ENCODE data around the gene HTR3E.
"Not testable (repeated sequence)": the region's sequence is repeated elsewhere in the genome, so short reads cannot be mapped to it uniquely, and the experiment has no call there.

HTR3E gene

DNA sequence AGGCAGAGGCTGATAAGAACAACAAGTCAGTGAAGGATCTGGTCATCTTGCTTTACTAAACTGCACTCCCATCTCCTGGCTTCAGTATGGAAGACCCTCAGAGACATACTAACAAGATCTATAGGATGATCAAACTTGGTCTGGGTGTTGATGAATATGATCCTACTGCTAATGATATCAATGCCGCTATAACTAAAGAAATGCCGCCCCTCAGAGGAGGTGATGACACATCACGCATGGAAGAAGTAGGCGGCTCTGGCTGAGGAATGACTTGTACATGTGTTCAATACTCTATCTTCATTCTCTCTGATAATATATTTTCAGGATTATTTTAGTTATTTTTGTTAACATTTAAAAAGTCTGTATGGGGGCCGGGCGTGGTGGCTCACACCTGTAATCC, 20.8 kb downstream of the HTR3E start:
- DNase-seq, result no peak

DNA sequence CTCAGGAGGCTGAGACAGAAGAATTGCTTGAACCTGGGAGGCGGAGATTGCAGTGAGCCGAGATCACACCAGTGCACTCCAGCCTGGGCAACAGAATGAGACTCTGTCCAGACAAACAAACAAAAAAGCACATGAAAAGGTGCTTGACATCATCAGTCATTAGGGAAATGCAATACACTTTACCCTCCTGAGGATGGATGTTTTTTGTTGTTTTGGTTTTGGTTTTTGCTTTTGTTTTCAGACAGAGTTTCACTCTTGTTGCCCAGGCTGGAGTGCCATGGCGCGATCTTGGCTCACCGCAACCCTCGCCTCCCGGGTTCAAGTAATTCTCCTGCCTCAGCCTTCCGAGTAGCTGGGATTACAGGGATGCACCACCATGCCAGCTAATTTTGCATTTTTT, 24.2 kb downstream of the HTR3E start:
- DNase-seq, result not testable (repeated sequence)

DNA sequence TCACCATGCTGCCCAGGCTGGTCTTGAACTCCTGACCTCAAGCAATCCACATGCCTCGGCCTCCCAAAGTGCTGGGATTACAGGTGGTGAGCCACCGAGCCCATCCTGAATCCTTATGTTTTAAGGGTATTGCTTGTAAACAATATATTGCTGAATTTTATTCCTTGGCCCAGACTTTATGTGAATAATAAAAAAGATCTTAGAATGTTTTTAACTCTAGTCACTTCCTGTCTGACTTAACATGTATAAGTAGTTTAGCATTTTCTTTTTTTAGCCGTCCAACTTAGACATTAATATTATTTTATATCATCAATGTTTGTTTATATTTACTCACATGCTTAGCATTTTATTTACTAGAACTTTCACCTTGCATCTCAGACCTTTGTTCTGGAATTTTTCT, 29.1 kb downstream of the HTR3E start:
- DNase-seq, result no peak

DNA sequence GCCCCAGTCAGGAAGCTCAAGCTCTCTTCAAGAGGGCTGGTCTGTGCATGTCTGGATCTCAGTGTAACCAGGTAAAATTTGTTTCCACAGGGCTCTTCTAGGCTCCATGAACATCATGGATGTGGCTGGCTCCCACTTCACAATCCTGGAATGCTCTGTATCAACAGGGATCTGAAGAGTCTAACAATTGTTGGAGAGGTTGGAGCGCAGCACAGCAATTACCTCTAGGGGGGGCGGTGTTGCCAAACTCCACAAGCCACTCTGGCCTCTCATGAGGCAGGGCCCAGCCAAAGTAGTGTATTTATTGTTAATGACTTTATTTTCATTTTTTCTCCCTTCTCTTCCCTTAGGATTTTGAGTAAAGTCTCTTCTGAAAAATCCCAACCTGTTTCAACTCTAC, 32.1 kb downstream of the HTR3E start:
- peak; percentile 2 to 31 for DNase-seq

- DNase-seq, result no peak
Measured at GRCh38 chr3:184132945-184133344, 36.1 kb downstream of the HTR3E start.

GRCh38 chr3:184133840-184134745, 37.2 kb downstream of the HTR3E start:
- peak; percentile 75 to 84 for DNase-seq

- DNase-seq, result no peak
Measured at GRCh38 chr3:184134746-184135148, 37.9 kb downstream of the HTR3E start.

DNA sequence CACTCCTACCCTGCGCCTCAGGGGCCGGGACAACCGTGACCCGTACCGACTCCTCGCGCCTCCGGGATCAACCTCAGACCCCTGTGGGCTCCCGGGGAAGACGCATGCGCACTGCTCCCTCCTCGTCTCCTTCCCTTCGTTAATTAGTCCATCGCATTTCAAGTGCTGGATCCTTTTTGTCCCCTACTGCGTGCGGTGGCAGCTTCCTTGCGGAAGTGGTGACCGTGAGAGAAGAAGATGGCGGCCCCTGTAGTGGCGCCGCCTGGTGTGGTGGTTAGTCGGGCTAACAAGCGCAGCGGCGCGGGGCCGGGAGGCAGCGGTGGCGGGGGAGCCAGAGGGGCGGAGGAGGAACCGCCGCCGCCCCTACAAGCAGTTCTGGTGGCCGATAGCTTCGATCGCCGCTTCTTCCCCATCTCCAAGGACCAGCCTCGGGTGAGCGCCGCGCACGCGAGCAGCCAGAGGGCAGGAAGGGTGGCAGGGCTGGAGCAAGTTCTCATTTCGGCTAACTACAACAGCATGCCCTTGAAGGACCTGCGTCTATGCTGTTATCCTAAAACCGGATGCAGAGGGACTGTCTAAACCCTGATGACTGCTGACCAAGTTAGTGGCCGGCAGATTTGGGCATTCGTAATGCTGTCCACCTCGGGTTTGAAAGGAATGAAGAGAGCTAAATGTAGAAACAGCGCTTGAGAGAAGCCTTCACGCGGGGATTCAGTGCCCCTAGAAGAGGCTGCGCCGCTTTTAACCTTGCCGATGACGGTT, 38.5 kb downstream of the HTR3E start, which contains the start of gene EIF2B5:
Gene EIF2B5 (plus strand): TSS at position 210 of the 762 bp plus-strand sequence. CDS start 28 bp downstream, at position 238.
- DNase-seq, result peak; percentile 90 to 95

- no peak for DNase-seq
Measured at GRCh38 chr3:184135911-184136260, 39.0 kb downstream of the HTR3E start.

DNA sequence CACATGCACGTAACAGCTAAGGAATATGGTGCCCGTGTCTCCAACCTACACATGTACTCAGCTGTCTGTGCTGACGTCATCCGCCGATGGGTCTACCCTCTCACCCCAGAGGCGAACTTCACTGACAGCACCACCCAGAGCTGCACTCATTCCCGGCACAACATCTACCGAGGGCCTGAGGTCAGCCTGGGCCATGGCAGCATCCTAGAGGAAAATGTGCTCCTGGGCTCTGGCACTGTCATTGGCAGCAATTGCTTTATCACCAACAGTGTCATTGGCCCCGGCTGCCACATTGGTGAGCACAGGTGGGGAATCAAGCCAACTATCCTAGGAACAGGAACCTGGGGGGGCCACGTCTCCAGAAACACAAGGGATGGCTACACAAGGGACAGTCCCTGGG, 43.6 kb downstream of the HTR3E start:
- DNase-seq, result no peak

- no peak for DNase-seq
Measured at GRCh38 chr3:184142199-184142598, 45.3 kb downstream of the HTR3E start.

DNA sequence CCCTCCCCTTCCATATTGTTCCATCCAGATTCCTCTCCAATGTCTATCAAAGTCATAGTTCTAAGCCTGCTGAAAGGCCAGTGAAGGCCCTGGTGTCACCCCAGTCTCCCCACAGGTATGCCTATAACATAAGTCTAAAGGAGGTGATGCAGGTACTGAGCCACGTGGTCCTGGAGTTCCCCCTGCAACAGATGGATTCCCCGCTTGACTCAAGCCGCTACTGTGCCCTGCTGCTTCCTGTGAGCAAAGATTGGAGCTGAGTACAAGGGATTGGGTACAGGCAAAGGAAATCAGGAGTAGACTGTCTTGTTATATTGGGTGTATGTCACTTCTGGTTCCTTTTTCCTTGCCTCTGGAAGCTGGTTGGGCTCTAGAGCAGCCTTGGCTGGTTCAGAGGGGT, 46.5 kb downstream of the HTR3E start:
- DNase-seq, result no peak

DNA sequence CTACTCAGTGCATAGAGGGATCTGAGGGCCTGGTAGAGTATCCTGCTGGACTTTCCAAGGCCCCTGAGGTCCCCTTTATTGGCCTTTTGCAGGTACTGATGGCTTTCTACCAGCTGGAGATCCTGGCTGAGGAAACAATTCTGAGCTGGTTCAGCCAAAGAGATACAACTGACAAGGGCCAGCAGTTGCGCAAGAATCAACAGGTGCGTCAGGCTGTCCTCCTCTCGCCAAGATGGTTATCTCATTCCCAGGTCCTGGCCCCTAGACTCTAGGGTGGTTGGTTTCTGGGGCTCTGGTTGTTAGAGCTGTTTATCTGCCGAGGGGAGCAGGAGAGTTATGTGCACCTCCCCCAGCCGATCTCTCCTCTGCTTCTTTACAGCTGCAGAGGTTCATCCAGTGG, 47.6 kb downstream of the HTR3E start:
- DNase-seq, result no peak

DNA sequence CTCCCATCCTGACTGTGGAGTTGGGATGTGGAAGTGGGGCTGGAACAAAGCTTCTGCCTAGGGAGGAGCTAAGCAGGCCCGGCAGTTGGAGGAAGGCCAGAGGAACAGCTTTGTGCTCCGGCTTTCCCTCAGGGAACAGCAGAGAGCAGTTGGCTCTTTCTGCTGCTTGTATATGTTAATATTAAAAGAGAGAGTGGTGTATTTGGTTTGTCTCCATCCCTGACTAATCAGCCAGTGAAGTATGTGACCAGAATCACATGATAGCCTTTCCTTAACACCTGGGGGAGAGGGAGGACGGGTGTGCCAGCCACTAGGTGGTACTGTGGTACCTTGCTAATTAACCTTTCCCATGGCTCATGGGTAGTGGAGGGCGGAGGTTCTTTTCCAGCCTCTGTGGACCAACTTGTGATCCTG, 48.3 kb downstream of the HTR3E start:
- peak; percentile 22 to 45 for DNase-seq

GRCh38 chr3:184145751-184146270, 48.9 kb downstream of the HTR3E start:
- DNase-seq, result no peak

GRCh38 chr3:184148076-184148475, 51.2 kb downstream of the HTR3E start:
- no peak for DNase-seq

DNA sequence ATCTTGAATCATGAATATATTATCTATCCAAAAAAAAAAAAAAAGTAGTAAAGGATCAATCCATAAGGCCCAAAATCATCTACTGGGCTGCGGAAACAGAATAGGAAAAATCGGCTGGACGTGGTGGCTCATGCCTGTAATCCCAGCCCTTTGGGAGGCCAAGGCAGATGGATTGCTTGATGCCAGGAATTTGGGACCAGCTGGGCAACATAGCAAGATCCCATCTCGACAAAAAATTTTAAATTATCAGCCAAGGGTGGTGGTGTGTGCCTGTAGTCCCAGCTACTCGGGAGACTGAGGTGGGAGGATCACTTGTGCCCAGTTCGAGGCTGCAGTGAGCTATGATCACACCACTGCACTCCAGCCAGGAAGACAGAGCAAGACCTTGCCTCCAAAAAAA, 52.3 kb downstream of the HTR3E start:
- no peak for DNase-seq

DNA sequence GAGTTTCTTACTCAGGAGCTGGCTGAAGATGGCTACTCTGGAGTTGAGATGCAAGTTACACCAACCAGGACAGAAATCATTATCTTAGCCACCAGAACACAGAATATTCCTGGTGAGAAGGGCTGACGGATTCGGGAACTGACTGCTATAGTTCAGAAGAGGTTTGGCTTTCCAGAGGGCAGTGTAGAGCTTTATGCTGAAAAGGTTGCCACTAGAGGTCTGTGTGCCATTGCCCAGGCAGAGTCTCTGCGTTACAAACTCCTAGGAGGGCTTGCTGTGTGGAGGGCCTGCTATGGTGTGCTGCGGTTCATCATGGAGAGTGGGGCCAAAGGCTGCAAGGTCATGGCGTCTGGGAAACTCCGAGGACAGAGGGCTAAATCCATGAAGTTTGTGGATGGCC, 52.9 kb downstream of the HTR3E start:
- peak in 1 of 2 experiments; percentile 17 for DNase-seq

DNA sequence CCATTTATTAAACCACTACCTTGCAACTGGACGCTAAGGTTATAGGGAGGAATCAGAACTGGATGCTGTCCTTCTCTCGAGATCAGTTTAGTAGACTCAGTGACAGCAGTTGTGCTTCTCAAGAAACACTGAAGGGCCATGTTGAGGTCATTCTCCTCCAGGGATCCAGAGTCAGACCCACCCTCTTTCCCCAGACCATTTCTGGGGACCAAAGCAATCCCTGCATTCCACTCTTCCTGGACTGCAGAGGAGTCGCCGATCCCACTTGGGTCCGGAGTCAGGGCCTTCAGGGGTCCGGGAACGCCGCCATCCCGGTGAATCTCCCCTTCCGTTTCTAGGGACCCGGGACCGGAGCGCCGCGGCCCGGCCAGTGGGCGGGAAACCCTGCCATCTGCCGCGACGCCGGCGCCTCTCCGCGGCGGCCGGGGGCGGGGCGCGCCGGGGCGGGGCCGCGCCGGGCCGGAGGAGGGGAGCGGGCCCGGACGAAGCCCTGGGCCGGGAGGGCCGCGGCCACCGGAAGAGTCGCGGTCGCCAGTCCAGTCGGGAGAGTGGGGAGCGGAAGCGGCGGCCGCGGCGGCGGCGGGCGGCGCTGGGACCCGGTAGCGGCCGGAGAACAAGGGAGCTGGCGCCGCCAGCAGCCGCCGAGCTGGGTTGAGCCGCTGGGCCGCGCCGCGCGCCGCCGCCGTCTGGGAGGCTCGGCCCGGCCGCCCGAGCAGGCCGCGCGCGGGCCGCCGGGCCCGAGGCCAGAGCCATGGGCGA, 58.2 kb downstream of the HTR3E start, which contains the start of gene DVL3:
Gene DVL3 (plus strand): TSS at position 493 of the 759 bp plus-strand sequence. CDS start 259 bp downstream, at position 752.
- peak in 1 of 2 experiments; percentile 69 for DNase-seq

GRCh38 chr3:184155644-184156521, 59.0 kb downstream of the HTR3E start:
- peak in 1 of 2 experiments; percentile 41 for DNase-seq

DNA sequence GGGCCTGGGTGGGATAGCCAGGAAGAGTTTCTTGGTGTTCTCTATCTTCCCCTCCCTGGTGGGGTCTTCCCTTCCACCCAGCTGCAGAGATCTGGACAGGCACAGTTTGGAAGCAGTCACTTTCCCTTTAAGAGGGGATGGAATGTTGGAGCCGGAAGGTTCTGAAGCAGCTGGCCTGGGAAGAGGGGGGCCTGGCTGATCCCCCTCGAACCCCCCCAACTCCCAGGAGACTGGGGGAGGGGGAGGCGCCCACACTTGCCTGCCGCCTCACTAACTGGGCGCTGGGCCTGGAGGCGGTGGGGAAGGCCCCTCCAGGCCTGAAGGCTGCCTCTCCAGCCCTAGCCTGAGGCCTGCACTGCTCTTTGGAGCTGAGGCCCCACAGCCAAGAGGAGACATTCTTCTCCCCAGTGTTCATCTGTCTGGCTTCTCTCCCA, 59.7 kb downstream of the HTR3E start:
- peak in 1 of 2 experiments; percentile 47 for DNase-seq

All from SW 1271 (cell line).